ENCODE data around the gene MAN1C1.

The MAN1C1 gene

GRCh38 chr1:25653558-25653957 is 37.0 kb downstream of the MAN1C1 start:
- Histone ChIP-seq H3K36me3 (ENCODE audit: insufficient read depth) (no peaks in the 10 kb centered on the region), H3K4me2 (no peak overlapping the region), H3K27ac (no peak overlapping the region), H3K9ac (no peak overlapping the region), H4K20me1 (ENCODE audit: insufficient read depth) (no peaks in the 10 kb centered on the region), H3K4me3 (IDR thresholded peaks at IDR 0.05; ENCODE audit: insufficient read depth, low read depth, low read length) (no peak overlapping the region), H3K79me2 (ENCODE audit: insufficient read depth, low read depth) (no peaks in the 10 kb centered on the region; the same call in 1 of the 2 replicates), H3K27me3 (ENCODE audit: insufficient read depth, low read depth) (no peaks in the 10 kb centered on the region), H3K4me1 (ENCODE audit: low read depth, poor library complexity, severe bottlenecking) (no peaks in the 10 kb centered on the region), H2AFZ (ENCODE audit: low read depth) (no peak overlapping the region)
- no peak for TF ChIP-seq CTCF (conservative IDR thresholded peaks at IDR 0.05; ENCODE audit: low read depth, low read length)

- Histone ChIP-seq H3K27me3 (ENCODE audit: insufficient read depth, low read depth) (no peaks in the 10 kb centered on the region), H3K4me2 (no peak overlapping the region), H3K79me2 (ENCODE audit: insufficient read depth, low read depth) (no peaks in the 10 kb centered on the region; the same call in 1 of the 2 replicates), H2AFZ (ENCODE audit: low read depth) (no peak overlapping the region), H3K4me3 (IDR thresholded peaks at IDR 0.05; ENCODE audit: insufficient read depth, low read depth, low read length) (no peak overlapping the region), H3K9ac (no peak overlapping the region), H3K4me1 (ENCODE audit: low read depth, poor library complexity, severe bottlenecking) (no peaks in the 10 kb centered on the region), H3K27ac (no peak overlapping the region), H3K36me3 (ENCODE audit: insufficient read depth) (no peaks in the 10 kb centered on the region), H4K20me1 (ENCODE audit: insufficient read depth) (no peaks in the 10 kb centered on the region)
- no peak for TF ChIP-seq CTCF (conservative IDR thresholded peaks at IDR 0.05; ENCODE audit: low read depth, low read length)
These were observed 37.6 kb downstream of the MAN1C1 start for GRCh38 chr1:25654109-25654660.

- H3K79me2 ChIP-seq (ENCODE audit: insufficient read depth, low read depth), result no peaks in the 10 kb centered on the region
- no peak overlapping the region for H3K4me3 ChIP-seq (IDR thresholded peaks at IDR 0.05; ENCODE audit: insufficient read depth, low read depth, low read length)
- no peaks in the 10 kb centered on the region for H3K27me3 ChIP-seq (ENCODE audit: insufficient read depth, low read depth)
- peaks cover 11% of the 10 kb centered on the region for H3K4me1 ChIP-seq (ENCODE audit: low read depth, poor library complexity, severe bottlenecking)
- no peaks in the 10 kb centered on the region for H4K20me1 ChIP-seq (ENCODE audit: insufficient read depth)
- H3K4me2 ChIP-seq, result no peak overlapping the region
- H3K9ac ChIP-seq, result no peak overlapping the region
- no peak for TF ChIP-seq CTCF (conservative IDR thresholded peaks at IDR 0.05; ENCODE audit: low read depth, low read length)
- H2AFZ ChIP-seq (ENCODE audit: low read depth), result no peak overlapping the region
- no peaks in the 10 kb centered on the region for H3K36me3 ChIP-seq (ENCODE audit: insufficient read depth)
- H3K27ac ChIP-seq, result no peak overlapping the region
These were observed 40.7 kb downstream of the MAN1C1 start for GRCh38 chr1:25657121-25657882.

- Histone ChIP-seq H3K4me1 (ENCODE audit: low read depth, poor library complexity, severe bottlenecking) (peaks cover 11% of the 10 kb centered on the region), H3K4me3 (IDR thresholded peaks at IDR 0.05; ENCODE audit: insufficient read depth, low read depth, low read length) (no peak overlapping the region), H3K79me2 (ENCODE audit: insufficient read depth, low read depth) (no peaks in the 10 kb centered on the region), H2AFZ (ENCODE audit: low read depth) (no peak overlapping the region), H3K27ac (no peak overlapping the region), H3K4me2 (no peak overlapping the region), H3K36me3 (ENCODE audit: insufficient read depth) (no peaks in the 10 kb centered on the region), H3K9ac (no peak overlapping the region), H4K20me1 (ENCODE audit: insufficient read depth) (no peaks in the 10 kb centered on the region), H3K27me3 (ENCODE audit: insufficient read depth, low read depth) (no peaks in the 10 kb centered on the region)
- no peak for TF ChIP-seq CTCF (conservative IDR thresholded peaks at IDR 0.05; ENCODE audit: low read depth, low read length)
These were observed 41.5 kb downstream of the MAN1C1 start for GRCh38 chr1:25657883-25658760.
